HepG2 (cell line): ENCODE results near the gene CD68. TPM values are rescaled to one million over a fixed set of nuclear protein-coding genes. Genes with fewer than 3 reads are reported as not detected.
A peak's percentile ranks its signal among the peaks of the same experiment; 100 is the strongest.

ENCODE experiments used
- GATAD2A ChIP-seq: IDR thresholded peaks from 2 replicates; pipeline ENCODE4 v1.6.1; 2016
- HMG20B ChIP-seq: conservative IDR thresholded peaks from 2 replicates; pipeline ENCODE4 v1.6.1; 2016; ENCODE audit warnings: missing genetic modification reagents, missing compliant biosample characterization
- MAFK ChIP-seq, 2 experiments: IDR thresholded peaks in 1 of 2; conservative IDR thresholded peaks in 1 of 2; 2 replicates each; pipeline ENCODE4 v1.6.1; 2011; ENCODE audit warnings: improper control_type of control experiment in 2 of 2, low read length in 2 of 2
- MEF2D ChIP-seq: sonication (generic); formaldehyde crosslinking; IDR thresholded peaks from 2 replicates; pipeline ENCODE4 v1.5.1; 2020; ENCODE audit warnings: mild to moderate bottlenecking, missing genetic modification reagents
- MTA3 ChIP-seq: sonication (generic); formaldehyde crosslinking; IDR thresholded peaks from 2 replicates; pipeline ENCODE4 v1.4.0; 2020; ENCODE audit warnings: missing genetic modification reagents
- RORA ChIP-seq: sonication (generic); formaldehyde crosslinking; IDR thresholded peaks from 2 replicates; pipeline ENCODE4 v1.5.0; 2020; ENCODE audit warnings: mild to moderate bottlenecking, missing genetic modification reagents, moderate library complexity
- SYNCRIP ChIP-seq: fragments of 200-400 bp; formaldehyde crosslinking; IDR thresholded peaks from 2 replicates; pipeline ENCODE4 v1.6.1; 2018; ENCODE audit warnings: mild to moderate bottlenecking, low read depth, low read length; ENCODE audit not compliant: insufficient read depth
- THYN1 ChIP-seq: sonication (generic); formaldehyde crosslinking; IDR thresholded peaks from 2 replicates; pipeline ENCODE4 v1.8.1; 2023; ENCODE audit warnings: low read depth, mild to moderate bottlenecking, moderate library complexity, missing genetic modification reagents, borderline replicate concordance
- ZFYVE20 ChIP-seq: sonication (generic); formaldehyde crosslinking; IDR thresholded peaks from 2 replicates; pipeline ENCODE4 v1.8.0; 2023; ENCODE audit warnings: low read depth, mild to moderate bottlenecking, moderate library complexity, missing genetic modification reagents, borderline replicate concordance
- ZNF251 ChIP-seq: sonication (generic); formaldehyde crosslinking; IDR thresholded peaks from 2 replicates; pipeline ENCODE4 v1.9.0; 2021; ENCODE audit warnings: mild to moderate bottlenecking, missing genetic modification reagents
- ZNF530 ChIP-seq: sonication (generic); formaldehyde crosslinking; IDR thresholded peaks from 2 replicates; pipeline ENCODE4 v1.5.0; 2020; ENCODE audit warnings: low read depth, mild to moderate bottlenecking, missing genetic modification reagents
- ZNF674 ChIP-seq: sonication (generic); formaldehyde crosslinking; IDR thresholded peaks from 2 replicates; pipeline ENCODE4 v1.5.0; 2020; ENCODE audit warnings: low read depth, mild to moderate bottlenecking, missing genetic modification reagents
- ZNF7 ChIP-seq: IDR thresholded peaks from 2 replicates; pipeline ENCODE4 v1.6.1; 2016; ENCODE audit warnings: missing biosample characterization, missing genetic modification reagents
- polyA plus RNA-seq, 8 experiments: library from polyadenylated mRNA; depleted of rRNA in 3 of 8; stranded (reverse) in 7 of 8; unstranded in 1 of 8; fragments of >200 nt; fragmentation: Illumina TruSeq in 4 of 8; extraction: Trizol in 4 of 8; gene quantifications; 2 replicates each; pipeline versions ENCODE4 v1.2.1 to v1.2.3, GENCODE V29; 2011 to 2016; ENCODE audit warnings: low read depth in 4 of 8, missing spikeins in 1 of 8, mixed read lengths in 1 of 8; ENCODE audit not compliant: insufficient read depth in 1 of 8
- total RNA-seq, 5 experiments: library from RNA; depleted of rRNA; stranded (reverse); fragments of >200 nt; fragmentation: Illumina TruSeq; extraction: Trizol; gene quantifications; 2 replicates each; pipeline ENCODE4 v1.2.3, GENCODE V29; 2016; ENCODE audit warnings: low read depth in 1 of 5
- TF ChIP-seq, protein P1 (sequence below): sonication (generic); formaldehyde crosslinking; IDR thresholded peaks from 2 replicates; pipeline ENCODE4 v1.8.0; 2022; ENCODE audit warnings: mild to moderate bottlenecking, missing genetic modification reagents
- TF ChIP-seq, protein P2 (sequence below): sonication (generic); formaldehyde crosslinking; IDR thresholded peaks from 2 replicates; pipeline ENCODE4 v1.4.0; 2020; ENCODE audit warnings: missing genetic modification reagents
- TF ChIP-seq, protein P3 (sequence below): sonication (generic); formaldehyde crosslinking; IDR thresholded peaks from 2 replicates; pipeline ENCODE4 v1.9.0; 2021; ENCODE audit warnings: missing genetic modification reagents, borderline replicate concordance
- TF ChIP-seq, protein P4 (sequence below): sonication (generic); formaldehyde crosslinking; IDR thresholded peaks from 2 replicates; pipeline ENCODE4 v1.8.1; 2023; ENCODE audit warnings: mild to moderate bottlenecking, missing genetic modification reagents, borderline replicate concordance
- TF ChIP-seq, protein P5 (sequence below): sonication (generic); formaldehyde crosslinking; IDR thresholded peaks from 2 replicates; pipeline ENCODE4 v1.4.0; 2020; ENCODE audit warnings: missing genetic modification reagents
- TF ChIP-seq, protein P6 (sequence below): IDR thresholded peaks from 2 replicates; pipeline ENCODE4 v1.6.1; 2016; ENCODE audit warnings: low read depth

CD68 gene
- total and polyA plus RNA-seq, 2 of the 13 experiments (the other 11 are each of a cell fraction or from before 2014, with no cell fraction given) = 10.3 to 104 TPM

DNA sequence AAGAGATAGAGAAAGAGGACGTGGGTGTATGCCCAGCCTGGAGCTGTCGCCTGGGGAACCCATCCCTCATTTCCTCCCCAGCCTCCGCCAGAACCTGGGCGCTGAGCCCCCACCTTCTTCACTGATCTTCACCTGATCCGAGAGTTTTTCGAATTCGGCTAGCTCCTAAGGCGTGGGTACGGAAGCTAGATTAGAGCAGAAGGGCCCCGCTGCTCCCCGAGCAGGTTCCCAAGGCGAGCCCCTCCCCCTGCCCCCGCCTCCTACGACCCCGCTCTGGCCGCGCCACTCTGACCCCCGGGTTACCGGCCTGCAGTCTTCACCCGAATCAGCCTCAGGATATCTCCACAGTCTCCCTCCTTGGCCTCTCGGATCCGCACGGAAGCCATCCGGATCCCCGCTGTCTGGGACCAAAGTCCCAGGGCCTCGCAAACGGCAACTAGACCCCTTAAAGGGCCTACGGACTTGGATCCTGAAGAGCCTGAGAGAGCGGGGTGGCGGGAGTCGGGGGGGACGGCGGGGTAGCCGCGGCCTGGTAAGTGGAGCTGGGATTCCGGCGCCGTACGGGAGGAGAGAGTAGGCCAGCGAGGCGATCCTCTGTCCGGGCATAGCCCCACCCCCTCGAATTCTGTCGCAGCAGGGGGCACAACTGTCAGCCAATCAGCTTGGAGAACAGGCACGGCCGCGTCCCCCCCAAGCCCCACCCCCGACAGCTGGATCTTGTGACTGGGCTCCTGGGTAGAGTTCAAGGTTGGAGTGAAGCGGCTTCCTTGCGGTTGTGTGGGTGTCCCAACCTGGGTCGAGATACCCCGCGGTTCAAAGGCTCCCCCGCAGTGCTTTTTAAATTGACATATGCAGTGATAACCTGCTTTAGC is 48.0 kb downstream of the CD68 start, which contains the start of gene SAT2 (continued):
- TF ChIP-seq, protein P1, sequence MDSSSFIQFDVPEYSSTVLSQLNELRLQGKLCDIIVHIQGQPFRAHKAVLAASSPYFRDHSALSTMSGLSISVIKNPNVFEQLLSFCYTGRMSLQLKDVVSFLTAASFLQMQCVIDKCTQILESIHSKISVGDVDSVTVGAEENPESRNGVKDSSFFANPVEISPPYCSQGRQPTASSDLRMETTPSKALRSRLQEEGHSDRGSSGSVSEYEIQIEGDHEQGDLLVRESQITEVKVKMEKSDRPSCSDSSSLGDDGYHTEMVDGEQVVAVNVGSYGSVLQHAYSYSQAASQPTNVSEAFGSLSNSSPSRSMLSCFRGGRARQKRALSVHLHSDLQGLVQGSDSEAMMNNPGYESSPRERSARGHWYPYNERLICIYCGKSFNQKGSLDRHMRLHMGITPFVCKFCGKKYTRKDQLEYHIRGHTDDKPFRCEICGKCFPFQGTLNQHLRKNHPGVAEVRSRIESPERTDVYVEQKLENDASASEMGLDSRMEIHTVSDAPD = no peak
- TF ChIP-seq SYNCRIP (no peak), ZNF530 (CRISPR knock-in tag) (no peak), MEF2D (CRISPR knock-in tag) (peak; percentile 59; the same call in 1 of the 2 replicates), GATAD2A (CRISPR knock-in tag) (peak; percentile 53), ZNF7 (CRISPR knock-in tag) (no peak), THYN1 (no peak), ZNF674 (CRISPR knock-in tag) (no peak), HMG20B (CRISPR knock-in tag) (0 out of 2 replicates have a peak, but pooled peaks have one; percentile 65), ZNF251 (CRISPR knock-in tag) (no peak), ZFYVE20 (CRISPR knock-in tag) (no peak), RORA (CRISPR knock-in tag) (no peak), MAFK (conservative IDR thresholded peaks at IDR 0.05 in 1 of 2, IDR thresholded peaks at IDR 0.05 in 1 of 2; ENCODE audit: low read length in 2 of 2) (no peak), MTA3 (no peak)
- TF ChIP-seq, protein P2, sequence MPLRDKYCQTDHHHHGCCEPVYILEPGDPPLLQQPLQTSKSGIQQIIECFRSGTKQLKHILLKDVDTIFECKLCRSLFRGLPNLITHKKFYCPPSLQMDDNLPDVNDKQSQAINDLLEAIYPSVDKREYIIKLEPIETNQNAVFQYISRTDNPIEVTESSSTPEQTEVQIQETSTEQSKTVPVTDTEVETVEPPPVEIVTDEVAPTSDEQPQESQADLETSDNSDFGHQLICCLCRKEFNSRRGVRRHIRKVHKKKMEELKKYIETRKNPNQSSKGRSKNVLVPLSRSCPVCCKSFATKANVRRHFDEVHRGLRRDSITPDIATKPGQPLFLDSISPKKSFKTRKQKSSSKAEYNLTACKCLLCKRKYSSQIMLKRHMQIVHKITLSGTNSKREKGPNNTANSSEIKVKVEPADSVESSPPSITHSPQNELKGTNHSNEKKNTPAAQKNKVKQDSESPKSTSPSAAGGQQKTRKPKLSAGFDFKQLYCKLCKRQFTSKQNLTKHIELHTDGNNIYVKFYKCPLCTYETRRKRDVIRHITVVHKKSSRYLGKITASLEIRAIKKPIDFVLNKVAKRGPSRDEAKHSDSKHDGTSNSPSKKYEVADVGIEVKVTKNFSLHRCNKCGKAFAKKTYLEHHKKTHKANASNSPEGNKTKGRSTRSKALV (CRISPR knock-in tag) = 0 out of 2 replicates have a peak, but pooled peaks have one; percentile 59
- TF ChIP-seq, protein P3, sequence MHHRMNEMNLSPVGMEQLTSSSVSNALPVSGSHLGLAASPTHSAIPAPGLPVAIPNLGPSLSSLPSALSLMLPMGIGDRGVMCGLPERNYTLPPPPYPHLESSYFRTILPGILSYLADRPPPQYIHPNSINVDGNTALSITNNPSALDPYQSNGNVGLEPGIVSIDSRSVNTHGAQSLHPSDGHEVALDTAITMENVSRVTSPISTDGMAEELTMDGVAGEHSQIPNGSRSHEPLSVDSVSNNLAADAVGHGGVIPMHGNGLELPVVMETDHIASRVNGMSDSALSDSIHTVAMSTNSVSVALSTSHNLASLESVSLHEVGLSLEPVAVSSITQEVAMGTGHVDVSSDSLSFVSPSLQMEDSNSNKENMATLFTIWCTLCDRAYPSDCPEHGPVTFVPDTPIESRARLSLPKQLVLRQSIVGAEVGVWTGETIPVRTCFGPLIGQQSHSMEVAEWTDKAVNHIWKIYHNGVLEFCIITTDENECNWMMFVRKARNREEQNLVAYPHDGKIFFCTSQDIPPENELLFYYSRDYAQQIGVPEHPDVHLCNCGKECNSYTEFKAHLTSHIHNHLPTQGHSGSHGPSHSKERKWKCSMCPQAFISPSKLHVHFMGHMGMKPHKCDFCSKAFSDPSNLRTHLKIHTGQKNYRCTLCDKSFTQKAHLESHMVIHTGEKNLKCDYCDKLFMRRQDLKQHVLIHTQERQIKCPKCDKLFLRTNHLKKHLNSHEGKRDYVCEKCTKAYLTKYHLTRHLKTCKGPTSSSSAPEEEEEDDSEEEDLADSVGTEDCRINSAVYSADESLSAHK = no peak
- TF ChIP-seq, protein P4, sequence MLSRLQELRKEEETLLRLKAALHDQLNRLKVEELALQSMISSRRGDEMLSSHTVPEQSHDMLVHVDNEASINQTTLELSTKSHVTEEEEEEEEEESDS (CRISPR knock-in tag) = no peak
- TF ChIP-seq, protein P5, sequence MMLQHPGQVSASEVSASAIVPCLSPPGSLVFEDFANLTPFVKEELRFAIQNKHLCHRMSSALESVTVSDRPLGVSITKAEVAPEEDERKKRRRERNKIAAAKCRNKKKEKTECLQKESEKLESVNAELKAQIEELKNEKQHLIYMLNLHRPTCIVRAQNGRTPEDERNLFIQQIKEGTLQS = no peak; the same call in 1 of the 2 replicates
- TF ChIP-seq, protein P6, sequence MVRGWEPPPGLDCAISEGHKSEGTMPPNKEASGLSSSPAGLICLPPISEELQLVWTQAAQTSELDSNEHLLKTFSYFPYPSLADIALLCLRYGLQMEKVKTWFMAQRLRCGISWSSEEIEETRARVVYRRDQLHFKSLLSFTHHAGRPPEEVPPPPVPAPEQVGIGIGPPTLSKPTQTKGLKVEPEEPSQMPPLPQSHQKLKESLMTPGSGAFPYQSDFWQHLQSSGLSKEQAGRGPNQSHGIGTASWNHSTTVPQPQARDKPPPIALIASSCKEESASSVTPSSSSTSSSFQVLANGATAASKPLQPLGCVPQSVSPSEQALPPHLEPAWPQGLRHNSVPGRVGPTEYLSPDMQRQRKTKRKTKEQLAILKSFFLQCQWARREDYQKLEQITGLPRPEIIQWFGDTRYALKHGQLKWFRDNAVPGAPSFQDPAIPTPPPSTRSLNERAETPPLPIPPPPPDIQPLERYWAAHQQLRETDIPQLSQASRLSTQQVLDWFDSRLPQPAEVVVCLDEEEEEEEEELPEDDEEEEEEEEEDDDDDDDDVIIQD (CRISPR knock-in tag) = peak; percentile 37; the same call in 1 of the 2 replicates
